Cardiac muscle cell (in vitro differentiated cells and primary cell): ENCODE measurements around the gene PTTG1IP. TPM values are rescaled to one million over a fixed set of nuclear protein-coding genes. Genes with fewer than 3 reads are reported as not detected.

ENCODE experiments used
- DNase-seq, 2 donors: peaks; one replicate each; pipeline versions ENCODE4 v3.0.0 to v3.0.0-alpha.2; 2010 to 2017; ENCODE audit warnings: low read depth in 1 of 2, low spot score in 1 of 2
- H3K27ac ChIP-seq: fragments of 200-600 bp; sonication (generic); 2 replicates; pipeline ENCODE4 v1.5.1; 2016
- H3K27me3 ChIP-seq: fragments of 200-600 bp; sonication (generic); 2 replicates; pipeline ENCODE4 v1.6.0; 2016; ENCODE audit warnings: control low read depth
- H3K36me3 ChIP-seq: fragments of 200-600 bp; sonication (generic); 2 replicates; pipeline ENCODE4 v1.5.1; 2016; ENCODE audit warnings: control low read depth
- H3K4me1 ChIP-seq: fragments of 200-600 bp; sonication (generic); 2 replicates; pipeline ENCODE4 v1.8.1; 2017; ENCODE audit warnings: low read depth, mild to moderate bottlenecking, mixed run types
- H3K4me3 ChIP-seq: fragments of 200-600 bp; sonication (generic); 2 replicates; pipeline ENCODE4 v1.5.1; 2016; ENCODE audit warnings: mild to moderate bottlenecking
- H3K9me3 ChIP-seq: fragments of 200-600 bp; sonication (generic); 2 replicates; pipeline ENCODE4 v1.5.1; 2017; ENCODE audit warnings: low read depth, mild to moderate bottlenecking, control low read depth
- polyA plus RNA-seq: library from polyadenylated mRNA; unstranded; fragments of >200 nt; fragmentation: Nextera tagmentation; extraction: Ambion mirVana; gene quantifications from 2 replicates; pipeline ENCODE4 v1.2.1, GENCODE V29; 2016
- total RNA-seq: library from RNA; depleted of rRNA; stranded (reverse); fragments of >200 nt; gene quantifications from 2 replicates; pipeline ENCODE4 v1.2.3, GENCODE V29; 2016
- TF ChIP-seq, protein P1 (sequence below): IDR thresholded peaks from 2 replicates; pipeline ENCODE4 v1.5.1; 2012; ENCODE audit warnings: low read depth, mild to moderate bottlenecking, low read length

Gene PTTG1IP
- total and polyA plus RNA-seq, 2 experiments from 2014 or later, result 204 to 253 TPM

DNA sequence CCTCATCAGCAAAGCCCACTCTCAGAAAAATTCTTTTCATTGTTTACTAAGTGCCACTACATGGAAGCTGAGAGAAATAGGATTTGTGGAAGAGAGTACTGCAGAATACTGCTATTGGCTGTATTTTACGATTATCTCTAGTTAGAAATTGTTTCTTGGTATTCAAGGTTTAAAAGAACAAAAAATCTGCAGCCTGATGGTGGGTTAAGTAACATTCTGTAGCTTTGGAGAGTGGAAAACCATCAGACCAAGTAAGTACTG, 27.3 kb downstream of the PTTG1IP start:
- Histone ChIP-seq H3K4me1 (no peaks in the 10 kb centered on the region), H3K27ac (no peak overlapping the region), H3K27me3 (no peaks in the 10 kb centered on the region), H3K4me3 (no peak overlapping the region), H3K36me3 (peaks cover 24% of the 10 kb centered on the region), H3K9me3 (no peaks in the 10 kb centered on the region)
- DNase-seq, result no peak
- TF ChIP-seq, protein P1, sequence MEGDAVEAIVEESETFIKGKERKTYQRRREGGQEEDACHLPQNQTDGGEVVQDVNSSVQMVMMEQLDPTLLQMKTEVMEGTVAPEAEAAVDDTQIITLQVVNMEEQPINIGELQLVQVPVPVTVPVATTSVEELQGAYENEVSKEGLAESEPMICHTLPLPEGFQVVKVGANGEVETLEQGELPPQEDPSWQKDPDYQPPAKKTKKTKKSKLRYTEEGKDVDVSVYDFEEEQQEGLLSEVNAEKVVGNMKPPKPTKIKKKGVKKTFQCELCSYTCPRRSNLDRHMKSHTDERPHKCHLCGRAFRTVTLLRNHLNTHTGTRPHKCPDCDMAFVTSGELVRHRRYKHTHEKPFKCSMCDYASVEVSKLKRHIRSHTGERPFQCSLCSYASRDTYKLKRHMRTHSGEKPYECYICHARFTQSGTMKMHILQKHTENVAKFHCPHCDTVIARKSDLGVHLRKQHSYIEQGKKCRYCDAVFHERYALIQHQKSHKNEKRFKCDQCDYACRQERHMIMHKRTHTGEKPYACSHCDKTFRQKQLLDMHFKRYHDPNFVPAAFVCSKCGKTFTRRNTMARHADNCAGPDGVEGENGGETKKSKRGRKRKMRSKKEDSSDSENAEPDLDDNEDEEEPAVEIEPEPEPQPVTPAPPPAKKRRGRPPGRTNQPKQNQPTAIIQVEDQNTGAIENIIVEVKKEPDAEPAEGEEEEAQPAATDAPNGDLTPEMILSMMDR, result no peak

GRCh38 chr21:44845418-44846223, 27.9 kb downstream of the PTTG1IP start:
- Histone ChIP-seq H3K4me1 (no peaks in the 10 kb centered on the region), H3K27me3 (no peaks in the 10 kb centered on the region), H3K36me3 (peaks cover 18% of the 10 kb centered on the region), H3K4me3 (peak overlapping the region; percentile 13), H3K27ac (no peak overlapping the region), H3K9me3 (no peaks in the 10 kb centered on the region)
- TF ChIP-seq, protein P1, result peak; percentile 58
- peak; percentile 69 to 85 for DNase-seq

DNA sequence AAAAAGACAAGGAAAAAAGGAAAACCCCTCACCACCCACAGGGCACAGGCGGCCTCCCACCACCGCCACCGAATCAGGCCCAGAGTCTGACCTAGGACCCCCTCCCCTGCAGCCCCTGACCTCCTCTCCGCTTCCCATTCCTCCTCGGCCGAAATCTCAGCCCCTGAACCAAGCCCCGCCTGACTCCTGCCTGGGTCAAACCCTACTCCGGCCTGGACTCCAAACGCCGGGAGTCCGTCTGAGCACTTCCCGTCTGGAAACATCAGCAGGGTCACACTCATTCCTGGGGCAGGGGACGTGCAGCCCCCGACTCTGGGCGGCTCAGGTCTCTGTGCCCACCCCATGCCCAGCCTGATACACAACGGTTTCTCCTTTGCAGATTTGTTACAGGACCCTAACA, 29.2 kb downstream of the PTTG1IP start:
- H3K27ac ChIP-seq, result no peak overlapping the region
- peaks cover 6% of the 10 kb centered on the region for H3K36me3 ChIP-seq
- H3K4me3 ChIP-seq, result no peak overlapping the region
- TF ChIP-seq, protein P1, result no peak
- no peaks in the 10 kb centered on the region for H3K9me3 ChIP-seq
- H3K4me1 ChIP-seq, result no peaks in the 10 kb centered on the region
- no peaks in the 10 kb centered on the region for H3K27me3 ChIP-seq
- no peak for DNase-seq

DNA sequence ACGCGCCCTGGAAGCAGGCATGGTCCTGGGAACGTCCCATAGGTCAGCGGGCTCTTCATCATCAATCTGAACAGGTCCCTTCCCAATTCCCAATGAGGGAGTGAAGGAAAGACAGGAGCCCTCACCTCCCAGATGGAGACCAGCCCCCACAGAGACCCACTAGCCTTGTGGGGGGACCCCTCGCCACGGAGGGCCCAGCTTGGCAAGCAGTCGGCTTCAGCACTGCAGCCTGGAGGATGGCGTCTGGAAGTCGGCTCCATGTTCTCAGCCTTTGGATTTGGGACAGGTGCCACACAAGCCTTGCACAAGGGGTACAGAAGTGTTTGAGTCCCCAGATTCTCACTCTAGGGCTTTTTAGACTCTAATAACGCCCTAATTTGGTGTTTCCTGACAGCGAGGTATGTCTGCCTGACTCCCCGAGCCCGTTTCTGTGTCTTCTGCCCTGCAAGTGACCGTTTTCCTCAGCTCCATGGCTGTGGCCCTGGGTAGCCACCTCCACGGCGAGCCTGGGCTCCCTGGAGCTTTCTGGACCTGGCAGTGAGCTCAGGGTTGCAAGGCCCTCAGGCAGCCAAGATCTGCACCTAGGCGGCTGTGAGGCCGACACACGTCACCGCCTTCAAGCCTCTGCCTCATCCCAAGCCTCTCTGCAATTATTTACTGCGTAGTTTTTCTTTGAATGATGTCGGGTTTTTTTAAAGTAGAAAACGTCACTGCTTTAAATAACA, 30.6 kb downstream of the PTTG1IP start:
- no peak for DNase-seq
- Histone ChIP-seq H3K27me3 (no peaks in the 10 kb centered on the region), H3K27ac (no peak overlapping the region), H3K9me3 (no peaks in the 10 kb centered on the region), H3K36me3 (no peaks in the 10 kb centered on the region), H3K4me1 (no peaks in the 10 kb centered on the region), H3K4me3 (no peak overlapping the region)
- TF ChIP-seq, protein P1, result no peak

GRCh38 chr21:44842087-44842486, 31.4 kb downstream of the PTTG1IP start:
- Histone ChIP-seq H3K4me3 (no peak overlapping the region), H3K27me3 (no peaks in the 10 kb centered on the region), H3K27ac (no peak overlapping the region), H3K4me1 (no peaks in the 10 kb centered on the region), H3K36me3 (no peaks in the 10 kb centered on the region), H3K9me3 (no peaks in the 10 kb centered on the region)
- TF ChIP-seq, protein P1, result no peak
- no peak for DNase-seq
